ENCODE data around the gene LRRN1.

The LRRN1 gene

DNA sequence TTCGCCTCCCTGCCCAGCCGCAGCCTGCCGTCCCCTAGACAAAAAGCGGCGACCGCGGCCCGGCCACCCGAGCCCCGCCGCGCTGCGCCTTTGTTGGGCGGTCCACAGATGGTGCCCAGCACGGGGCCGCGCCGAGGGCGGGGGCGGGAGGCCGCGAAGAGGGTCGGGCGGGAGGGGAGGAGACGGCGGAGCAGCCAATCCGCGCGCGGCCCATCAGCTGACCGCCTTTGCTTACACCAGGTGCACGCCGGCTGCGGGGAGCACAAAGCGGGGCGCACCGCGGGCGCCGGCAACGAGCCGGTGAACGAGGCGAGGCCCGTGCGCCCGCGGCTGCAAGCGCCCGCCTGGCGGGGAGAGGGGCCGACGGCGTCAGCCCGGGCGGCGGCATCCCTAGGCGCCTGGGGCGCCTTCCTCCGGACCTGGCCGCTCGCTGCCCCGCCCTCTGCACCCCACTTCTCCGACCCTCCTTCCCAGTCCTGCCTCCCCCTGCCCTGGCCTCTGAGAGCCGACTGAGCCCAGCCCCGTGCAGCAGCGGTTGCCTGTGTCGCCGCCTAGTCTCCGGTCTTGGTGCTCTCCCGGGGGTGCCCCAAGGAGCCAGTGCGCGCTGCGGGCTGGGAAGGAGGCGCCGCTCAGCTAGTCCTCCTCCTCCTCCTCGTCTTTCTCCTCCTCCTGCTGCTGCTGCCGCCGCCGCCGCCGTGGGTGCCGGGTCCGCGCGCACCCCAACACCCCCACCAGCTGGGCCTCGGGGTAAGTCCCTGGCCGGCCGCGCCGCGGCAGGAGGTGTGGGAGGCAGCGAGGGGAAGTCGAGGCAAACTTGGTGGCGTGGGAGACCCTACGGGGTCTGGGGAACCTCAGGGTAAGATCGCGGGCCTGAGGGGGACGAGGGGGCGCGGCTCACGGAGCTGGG, at the start of gene LRRN1:
Gene LRRN1, plus strand, starts transcription at position 259 of the 907 bp plus-strand sequence. CDS start 45,211 bp downstream, outside the sequence.
- in situ Hi-C loops (cut with HindIII; ENCODE audit: low sequenced_read_pairs): no loop called here

DNA sequence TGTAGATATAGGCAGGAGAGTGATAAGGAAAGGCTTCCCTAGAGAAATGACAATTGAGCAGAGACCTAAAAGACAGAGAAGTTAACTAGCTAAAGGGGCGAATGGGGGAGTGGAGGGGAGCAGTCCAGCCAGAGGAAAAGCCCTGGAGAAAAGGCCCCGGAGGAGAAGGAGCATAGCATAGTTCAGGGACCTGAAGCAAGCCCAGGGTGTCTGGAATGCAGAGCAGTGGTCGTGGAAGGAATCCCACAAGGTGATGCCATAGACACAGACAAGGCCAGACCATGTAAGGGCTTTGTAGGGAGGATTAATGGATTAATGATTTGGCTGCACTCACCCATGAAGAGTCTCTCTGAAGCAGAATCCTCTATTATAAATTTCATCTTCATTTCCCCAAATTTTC, 45.8 kb upstream of the LRRN1 start:
- in situ Hi-C loops (cut with HindIII; ENCODE audit: low sequenced_read_pairs): no loop called here

DNA sequence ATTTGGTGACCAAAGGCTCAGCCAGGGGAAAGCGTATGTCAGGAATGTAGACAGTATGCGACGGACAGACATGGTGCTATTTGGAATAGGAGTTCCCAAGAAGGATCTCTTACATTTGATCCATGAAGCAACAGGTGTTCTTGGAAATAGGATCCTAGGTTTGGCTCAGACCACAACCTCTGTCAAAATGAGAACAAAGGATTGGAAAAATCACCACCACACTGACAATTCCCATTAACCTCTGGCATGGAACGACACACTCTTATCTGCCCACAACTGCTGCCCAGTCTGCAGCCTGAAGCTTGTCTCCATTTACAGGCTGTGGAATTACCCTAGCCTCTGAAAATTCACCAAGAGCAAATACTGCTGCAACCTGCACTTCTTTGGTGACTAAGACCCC, 33.6 kb upstream of the LRRN1 start:
- in situ Hi-C loops (cut with HindIII; ENCODE audit: low sequenced_read_pairs): no loop called here

DNA sequence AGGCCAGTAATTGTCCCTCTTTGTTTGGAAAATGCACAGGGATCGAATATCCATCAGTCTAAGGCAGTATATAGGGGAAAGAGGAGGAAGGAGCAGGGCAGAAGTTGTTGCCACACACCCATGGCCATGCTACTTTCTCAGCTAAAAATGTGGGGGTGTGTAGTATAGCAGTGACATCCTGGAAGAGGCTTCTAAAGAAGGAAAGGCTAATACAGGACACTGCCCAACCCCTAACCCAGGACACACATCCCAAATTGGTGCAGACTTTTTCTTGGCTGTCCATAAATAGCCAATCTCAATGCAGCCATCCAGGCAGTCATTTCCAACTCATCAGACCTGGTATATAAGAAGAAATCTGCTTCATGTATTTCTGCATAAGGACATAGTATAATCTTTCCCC, 33.1 kb upstream of the LRRN1 start:
- in situ Hi-C loops (cut with HindIII; ENCODE audit: low sequenced_read_pairs): no loop called here

DNA sequence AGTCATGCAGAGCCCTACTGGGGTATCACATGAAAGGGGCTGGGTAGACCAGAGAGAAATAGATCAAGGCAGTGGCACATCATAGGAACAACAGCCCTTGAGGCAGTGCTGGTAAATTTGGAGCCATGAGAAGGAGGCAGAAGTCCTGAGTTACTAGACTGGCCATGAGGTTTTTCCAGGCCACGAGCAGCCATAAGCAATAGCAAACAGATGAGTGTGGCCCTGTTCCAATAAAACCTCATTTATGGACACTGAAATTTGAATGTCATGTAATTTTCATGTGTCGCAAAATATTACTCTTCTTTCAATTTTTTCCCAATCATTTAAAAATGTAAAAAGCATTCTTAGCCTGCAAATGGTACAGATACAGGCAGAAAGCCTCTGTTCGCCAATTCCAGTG, 28.1 kb upstream of the LRRN1 start:
- in situ Hi-C loops (cut with HindIII; ENCODE audit: low sequenced_read_pairs): no loop called here

- in situ Hi-C loops (cut with HindIII; ENCODE audit: low sequenced_read_pairs): no loop called here
Measured at GRCh38 chr3:3771567-3771966, 27.7 kb upstream of the LRRN1 start.

DNA sequence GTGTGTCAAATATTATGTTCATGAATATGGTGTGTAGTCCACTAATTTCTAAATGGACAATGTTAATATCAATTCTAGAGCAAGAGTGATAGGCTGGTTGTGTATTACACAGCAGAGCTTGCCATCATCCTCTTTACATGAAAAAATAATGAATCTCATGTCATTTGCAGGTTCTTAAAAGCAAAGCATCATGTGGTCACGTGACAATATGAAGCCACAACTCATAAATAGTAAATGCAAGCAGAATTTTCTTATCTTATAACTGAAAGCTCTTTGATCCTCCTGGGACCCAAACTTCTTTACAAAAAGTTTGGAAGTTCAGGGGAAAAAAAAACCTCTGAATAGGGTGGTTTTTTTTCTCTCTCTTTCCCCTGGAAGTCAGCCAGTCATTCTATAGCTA, 26.9 kb upstream of the LRRN1 start:
- in situ Hi-C loops (cut with HindIII; ENCODE audit: low sequenced_read_pairs): no loop called here

DNA sequence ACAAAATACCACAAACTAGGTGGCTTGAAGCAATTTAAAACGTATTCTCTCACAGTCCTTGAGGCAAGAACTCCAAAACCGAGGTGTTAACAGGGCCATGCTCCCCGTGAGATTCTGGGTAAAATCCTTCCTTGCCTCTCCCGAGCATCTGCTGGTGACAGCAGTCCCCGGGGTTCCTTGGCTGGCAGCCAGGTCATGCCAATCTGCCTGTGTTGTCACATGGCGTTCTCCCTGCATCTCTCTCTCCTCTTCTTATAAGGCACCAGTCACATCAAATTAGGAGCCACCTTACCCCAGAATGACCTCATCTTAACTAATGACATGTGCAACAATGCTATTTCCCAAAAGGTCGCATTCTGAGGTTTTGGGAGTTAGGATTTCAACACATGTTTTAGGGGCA, 26.3 kb upstream of the LRRN1 start:
- in situ Hi-C loops (cut with HindIII; ENCODE audit: low sequenced_read_pairs): no loop called here

- in situ Hi-C loops (cut with HindIII; ENCODE audit: low sequenced_read_pairs): no loop called here
Measured at GRCh38 chr3:3776607-3777006, 22.6 kb upstream of the LRRN1 start.

GRCh38 chr3:3778216-3778615, 21.0 kb upstream of the LRRN1 start:
- in situ Hi-C loops (cut with HindIII; ENCODE audit: low sequenced_read_pairs): no loop called here

GRCh38 chr3:3778641-3779270, 20.5 kb upstream of the LRRN1 start:
- in situ Hi-C loops (cut with HindIII; ENCODE audit: low sequenced_read_pairs): no loop called here

- in situ Hi-C loops (cut with HindIII; ENCODE audit: low sequenced_read_pairs): no loop called here
Measured at GRCh38 chr3:3782457-3782856, 16.8 kb upstream of the LRRN1 start.

DNA sequence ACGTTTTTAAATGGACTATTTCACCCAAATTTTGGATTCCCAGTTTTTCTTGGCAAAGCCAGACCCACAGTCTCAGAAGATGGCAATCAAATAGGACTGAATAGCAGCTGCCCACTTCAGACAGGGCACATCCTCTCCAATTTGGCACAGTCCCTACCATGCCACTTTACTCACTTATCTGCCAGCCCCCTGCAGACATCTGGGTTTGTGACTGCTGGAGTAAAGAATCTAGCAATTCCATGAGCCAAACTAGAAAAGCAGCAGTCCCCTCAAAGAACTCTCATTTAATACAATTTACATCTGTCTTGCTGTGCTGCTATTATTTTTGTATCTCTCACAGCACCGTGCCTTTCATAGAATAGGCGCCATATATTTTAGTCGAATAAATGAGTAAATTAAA, 16.0 kb upstream of the LRRN1 start:
- in situ Hi-C loops (cut with HindIII; ENCODE audit: low sequenced_read_pairs): no loop called here

DNA sequence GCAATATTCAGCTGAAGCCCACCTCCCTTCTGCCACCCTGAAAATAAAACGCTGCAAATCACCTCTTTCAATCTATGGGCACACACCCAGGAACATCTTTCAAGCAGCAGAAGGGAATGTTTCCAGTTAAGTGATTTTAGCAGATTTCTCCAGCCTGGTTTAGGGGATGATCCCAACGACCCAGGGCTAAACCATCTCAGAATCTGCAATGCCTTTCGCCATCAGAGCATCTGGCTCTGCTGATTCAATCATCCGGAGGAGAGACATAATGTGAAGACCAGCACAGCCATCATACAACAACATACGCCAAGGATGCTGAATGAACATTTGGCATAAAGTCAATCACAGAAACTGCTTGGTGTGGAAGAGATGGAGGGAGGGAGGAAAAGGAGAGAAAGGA, 15.5 kb upstream of the LRRN1 start:
- in situ Hi-C loops (cut with HindIII; ENCODE audit: low sequenced_read_pairs): no loop called here

DNA sequence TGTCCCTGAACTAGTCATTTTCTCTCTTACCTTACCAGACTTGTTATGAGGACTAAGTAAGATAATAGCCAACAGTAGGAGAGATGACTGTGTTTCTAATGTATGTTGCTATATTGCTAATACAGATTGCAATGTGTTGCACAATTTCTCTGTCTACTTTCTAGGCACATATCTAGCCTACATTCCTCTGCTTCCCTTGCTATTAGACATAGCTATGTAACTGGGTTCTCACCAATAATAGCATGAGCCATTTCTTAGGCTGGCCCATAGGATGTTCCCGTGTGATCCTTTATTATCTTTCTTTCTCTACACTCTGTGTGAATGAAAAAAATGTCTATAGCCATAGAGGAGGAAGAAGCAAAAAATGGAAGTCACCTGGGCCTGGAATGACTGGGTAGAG, 6.8 kb upstream of the LRRN1 start:
- in situ Hi-C loops (cut with HindIII; ENCODE audit: low sequenced_read_pairs): no loop called here

- in situ Hi-C loops (cut with HindIII; ENCODE audit: low sequenced_read_pairs): no loop called here
Measured at GRCh38 chr3:3798631-3799113, 559 bp upstream of the LRRN1 start.

DNA sequence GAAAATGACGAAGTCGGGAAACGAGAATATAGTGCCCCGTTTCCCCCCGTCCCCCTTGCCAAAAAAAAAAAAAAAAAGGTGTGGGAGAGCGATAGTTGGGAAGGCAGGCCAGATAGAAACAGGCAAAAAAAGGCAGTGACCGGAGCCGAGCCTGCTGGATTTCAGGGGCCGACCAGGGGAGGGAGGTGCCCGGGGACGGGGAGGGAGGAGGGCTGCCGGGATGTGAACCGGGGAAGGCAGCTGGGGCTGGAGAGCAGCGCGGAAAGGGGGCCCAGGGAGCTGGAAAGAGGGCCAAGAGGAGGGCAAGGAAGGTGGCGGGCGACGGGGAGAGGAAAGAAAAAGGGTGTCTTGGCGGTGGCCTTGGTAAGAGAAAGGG, 837 bp downstream of the LRRN1 start:
- in situ Hi-C loops (cut with HindIII; ENCODE audit: low sequenced_read_pairs): no loop called here

GRCh38 chr3:3800685-3801493, 1.7 kb downstream of the LRRN1 start:
- in situ Hi-C loops (cut with HindIII; ENCODE audit: low sequenced_read_pairs): no loop called here

- in situ Hi-C loops (cut with HindIII; ENCODE audit: low sequenced_read_pairs): no loop called here
Measured at GRCh38 chr3:3801494-3801841, 2.2 kb downstream of the LRRN1 start.

GRCh38 chr3:3802046-3802445, 2.8 kb downstream of the LRRN1 start:
- in situ Hi-C loops (cut with HindIII; ENCODE audit: low sequenced_read_pairs): no loop called here

- in situ Hi-C loops (cut with HindIII; ENCODE audit: low sequenced_read_pairs): no loop called here
Measured at GRCh38 chr3:3804560-3804959, 5.3 kb downstream of the LRRN1 start.

DNA sequence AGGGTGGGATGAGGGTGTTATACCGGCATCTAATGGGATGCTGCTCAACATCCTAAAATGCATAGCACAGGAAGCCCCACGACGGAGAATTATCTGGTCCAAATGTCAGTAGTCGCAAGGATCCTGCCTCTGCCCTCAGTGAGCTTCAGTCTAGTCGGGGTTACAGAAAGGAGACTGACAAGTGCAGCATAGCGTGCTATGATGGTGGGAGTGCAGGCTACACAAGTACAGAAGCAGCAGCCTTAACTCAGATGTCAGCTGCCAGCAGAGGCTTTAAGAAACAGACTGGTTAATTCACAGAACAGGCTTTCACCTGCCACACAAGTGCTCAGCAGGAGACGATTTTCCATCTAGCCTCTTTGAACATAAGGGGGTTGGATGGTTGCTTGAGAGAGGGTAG, 6.9 kb downstream of the LRRN1 start:
- in situ Hi-C loops (cut with HindIII; ENCODE audit: low sequenced_read_pairs): no loop called here

Measured in DLD1 (cell line).